Neural cell (in vitro differentiated cells): ENCODE data around the gene C19orf67. TPM values are rescaled to one million over a fixed set of nuclear protein-coding genes. Genes with fewer than 3 reads are reported as not detected.

Experiments
- H2AFZ ChIP-seq: fragments of 200-600, 300-800 bp; sonication (generic), shearing (Covaris generic); 2 replicates; pipeline ENCODE4 v1.6.0; 2014; ENCODE audit warnings: low read depth, mild to moderate bottlenecking, antibody characterized with exemption, low read length, moderate library complexity
- H3F3A ChIP-seq: fragments of 200-600 bp; shearing (Covaris generic); 2 replicates; pipeline ENCODE4 v1.6.1; 2016; ENCODE audit warnings: mild to moderate bottlenecking, moderate library complexity, mixed read lengths, antibody characterized with exemption, low read length; ENCODE audit not compliant: insufficient read depth, poor library complexity, severe bottlenecking
- H3K27ac ChIP-seq: fragments of 200-600, 300-800 bp; sonication (generic), shearing (Covaris generic); 2 replicates; pipeline ENCODE4 v1.5.1; 2014; ENCODE audit warnings: mild to moderate bottlenecking, low read length, moderate library complexity
- H3K27me3 ChIP-seq: fragments of 300-800, 200-600 bp; sonication (generic), shearing (Covaris generic); 2 replicates; pipeline ENCODE4 v1.6.0; 2014; ENCODE audit warnings: mild to moderate bottlenecking, low read depth, low read length, moderate library complexity; ENCODE audit not compliant: insufficient read depth
- H3K36me3 ChIP-seq: fragments of 300-800, 200-600 bp; sonication (generic), shearing (Covaris generic); 2 replicates; pipeline ENCODE4 v1.5.1; 2014; ENCODE audit warnings: mild to moderate bottlenecking, antibody characterized with exemption, low read length, moderate library complexity; ENCODE audit not compliant: insufficient read depth
- H3K4me2 ChIP-seq: fragments of 300-800, 200-600 bp; sonication (generic), shearing (Covaris generic); 2 replicates; pipeline ENCODE4 v1.6.0; 2014; ENCODE audit warnings: mild to moderate bottlenecking, low read length
- H3K4me3 ChIP-seq: fragments of 300-800, 200-600 bp; sonication (generic), shearing (Covaris generic); 2 replicates; pipeline ENCODE4 v1.5.1; 2014; ENCODE audit warnings: mild to moderate bottlenecking, low read length, moderate library complexity
- H3K79me2 ChIP-seq: fragments of 200-600 bp; shearing (Covaris generic); replicated peaks from 2 replicates; pipeline ENCODE4 v1.6.0; 2014; ENCODE audit warnings: mild to moderate bottlenecking, low read length, moderate library complexity; ENCODE audit not compliant: insufficient read depth
- H3K9ac ChIP-seq: fragments of 300-800, 200-600 bp; sonication (generic), shearing (Covaris generic); 2 replicates; pipeline ENCODE4 v1.6.1; 2016; ENCODE audit warnings: mild to moderate bottlenecking, low read length, mixed read lengths
- H3K9me2 ChIP-seq: fragments of 200-600 bp; shearing (Covaris generic); 2 replicates; pipeline ENCODE4 v1.6.1; 2016; ENCODE audit warnings: mild to moderate bottlenecking, low read length, mixed read lengths; ENCODE audit not compliant: insufficient read depth
- H3K9me3 ChIP-seq: fragments of 200-600, 300-800 bp; sonication (generic), shearing (Covaris generic); 2 replicates; pipeline ENCODE4 v1.6.1; 2016; ENCODE audit warnings: mild to moderate bottlenecking, mixed run types, low read length, moderate library complexity, mixed read lengths
- H4K20me1 ChIP-seq: fragments of 200-600 bp; shearing (Covaris generic); 2 replicates; pipeline ENCODE4 v1.6.1; 2016; ENCODE audit warnings: mild to moderate bottlenecking, mixed run types; ENCODE audit not compliant: insufficient read depth
- EP300 ChIP-seq: fragments of 450-650 bp; conservative IDR thresholded peaks from 2 replicates; pipeline ENCODE4 v1.6.1; 2014; ENCODE audit warnings: antibody characterized with exemption, mild to moderate bottlenecking, moderate library complexity; ENCODE audit not compliant: poor library complexity, severe bottlenecking
- EZH2 ChIP-seq: fragments of 200-600, 300-800 bp; shearing (Covaris generic), sonication (generic); IDR thresholded peaks from 2 replicates; pipeline ENCODE4 v1.6.1; 2014; ENCODE audit warnings: antibody characterized with exemption, low read length, borderline replicate concordance, mild to moderate bottlenecking; ENCODE audit not compliant: insufficient read depth, poor library complexity, severe bottlenecking
- MXI1 ChIP-seq: fragments of 450-650 bp; conservative IDR thresholded peaks from 2 replicates; pipeline ENCODE4 v1.6.1; 2014; ENCODE audit warnings: antibody characterized with exemption, mild to moderate bottlenecking; ENCODE audit not compliant: poor library complexity, severe bottlenecking
- POLR2AphosphoS5 ChIP-seq: IDR thresholded peaks from 2 replicates; pipeline ENCODE4 v1.6.1; 2012
- RAD21 ChIP-seq: fragments of 450-650 bp; conservative IDR thresholded peaks from 2 replicates; pipeline ENCODE4 v1.6.1; 2014; ENCODE audit warnings: antibody characterized with exemption, mild to moderate bottlenecking, moderate library complexity
- SMC3 ChIP-seq: fragments of 450-650 bp; conservative IDR thresholded peaks from 2 replicates; pipeline ENCODE4 v1.6.1; 2014; ENCODE audit warnings: antibody characterized with exemption, mild to moderate bottlenecking, moderate library complexity; ENCODE audit not compliant: poor library complexity
- TAF1 ChIP-seq: IDR thresholded peaks from 2 replicates; pipeline ENCODE4 v1.6.1; 2012; ENCODE audit warnings: low read depth
- polyA plus RNA-seq: library from polyadenylated mRNA; depleted of rRNA; stranded (reverse); fragments of >200 nt; gene quantifications from 2 replicates; pipeline ENCODE4 v1.2.3, GENCODE V29; 2014
- TF ChIP-seq, protein P1 (sequence below): fragments of 450-650 bp; IDR thresholded peaks from 2 replicates; pipeline ENCODE4 v1.5.1; 2014; ENCODE audit warnings: antibody characterized with exemption, mild to moderate bottlenecking, moderate library complexity; ENCODE audit not compliant: poor library complexity, severe bottlenecking
- TF ChIP-seq, protein P2 (sequence below): IDR thresholded peaks from 2 replicates; pipeline ENCODE4 v1.6.1; 2012; ENCODE audit warnings: borderline replicate concordance

Gene C19orf67
- polyA plus RNA-seq, 1 donor from 2014 or later = not detected

DNA sequence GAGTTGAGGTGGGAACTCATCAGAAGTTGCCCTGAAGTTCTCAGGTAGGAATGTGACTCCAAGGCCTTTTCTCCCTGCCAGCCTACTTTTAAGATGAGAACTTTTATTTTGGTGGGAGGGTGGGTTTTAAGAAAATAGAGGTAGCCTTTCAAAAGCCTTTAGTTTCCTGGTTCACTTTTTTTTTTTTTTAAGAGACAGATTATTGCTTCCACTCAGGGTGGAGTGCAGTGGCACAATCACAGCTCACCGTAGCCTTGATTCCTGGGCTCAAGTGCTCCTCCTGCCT lies 3.0 kb downstream of the C19orf67 start:
- Histone ChIP-seq H3K36me3 (no peaks in the 10 kb centered on the region), H3K4me2 (no peak overlapping the region), H3F3A (no peaks in the 10 kb centered on the region), H3K27me3 (no peaks in the 10 kb centered on the region), H2AFZ (no peak overlapping the region), H3K9me2 (no peaks in the 10 kb centered on the region), H3K9me3 (no peaks in the 10 kb centered on the region), H3K9ac (peak overlapping the region; percentile 75), H3K79me2 (no peaks in the 10 kb centered on the region), H3K4me3 (peak overlapping the region; percentile 82), H3K27ac (no peak overlapping the region), H4K20me1 (no peaks in the 10 kb centered on the region)
- TF ChIP-seq TAF1 (no peak), SMC3 (no peak), MXI1 (no peak), EZH2 (no peak), RAD21 (no peak), POLR2AphosphoS5 (no peak), EP300 (no peak)
- TF ChIP-seq, protein P1, sequence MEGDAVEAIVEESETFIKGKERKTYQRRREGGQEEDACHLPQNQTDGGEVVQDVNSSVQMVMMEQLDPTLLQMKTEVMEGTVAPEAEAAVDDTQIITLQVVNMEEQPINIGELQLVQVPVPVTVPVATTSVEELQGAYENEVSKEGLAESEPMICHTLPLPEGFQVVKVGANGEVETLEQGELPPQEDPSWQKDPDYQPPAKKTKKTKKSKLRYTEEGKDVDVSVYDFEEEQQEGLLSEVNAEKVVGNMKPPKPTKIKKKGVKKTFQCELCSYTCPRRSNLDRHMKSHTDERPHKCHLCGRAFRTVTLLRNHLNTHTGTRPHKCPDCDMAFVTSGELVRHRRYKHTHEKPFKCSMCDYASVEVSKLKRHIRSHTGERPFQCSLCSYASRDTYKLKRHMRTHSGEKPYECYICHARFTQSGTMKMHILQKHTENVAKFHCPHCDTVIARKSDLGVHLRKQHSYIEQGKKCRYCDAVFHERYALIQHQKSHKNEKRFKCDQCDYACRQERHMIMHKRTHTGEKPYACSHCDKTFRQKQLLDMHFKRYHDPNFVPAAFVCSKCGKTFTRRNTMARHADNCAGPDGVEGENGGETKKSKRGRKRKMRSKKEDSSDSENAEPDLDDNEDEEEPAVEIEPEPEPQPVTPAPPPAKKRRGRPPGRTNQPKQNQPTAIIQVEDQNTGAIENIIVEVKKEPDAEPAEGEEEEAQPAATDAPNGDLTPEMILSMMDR = no peak
- TF ChIP-seq, protein P2, sequence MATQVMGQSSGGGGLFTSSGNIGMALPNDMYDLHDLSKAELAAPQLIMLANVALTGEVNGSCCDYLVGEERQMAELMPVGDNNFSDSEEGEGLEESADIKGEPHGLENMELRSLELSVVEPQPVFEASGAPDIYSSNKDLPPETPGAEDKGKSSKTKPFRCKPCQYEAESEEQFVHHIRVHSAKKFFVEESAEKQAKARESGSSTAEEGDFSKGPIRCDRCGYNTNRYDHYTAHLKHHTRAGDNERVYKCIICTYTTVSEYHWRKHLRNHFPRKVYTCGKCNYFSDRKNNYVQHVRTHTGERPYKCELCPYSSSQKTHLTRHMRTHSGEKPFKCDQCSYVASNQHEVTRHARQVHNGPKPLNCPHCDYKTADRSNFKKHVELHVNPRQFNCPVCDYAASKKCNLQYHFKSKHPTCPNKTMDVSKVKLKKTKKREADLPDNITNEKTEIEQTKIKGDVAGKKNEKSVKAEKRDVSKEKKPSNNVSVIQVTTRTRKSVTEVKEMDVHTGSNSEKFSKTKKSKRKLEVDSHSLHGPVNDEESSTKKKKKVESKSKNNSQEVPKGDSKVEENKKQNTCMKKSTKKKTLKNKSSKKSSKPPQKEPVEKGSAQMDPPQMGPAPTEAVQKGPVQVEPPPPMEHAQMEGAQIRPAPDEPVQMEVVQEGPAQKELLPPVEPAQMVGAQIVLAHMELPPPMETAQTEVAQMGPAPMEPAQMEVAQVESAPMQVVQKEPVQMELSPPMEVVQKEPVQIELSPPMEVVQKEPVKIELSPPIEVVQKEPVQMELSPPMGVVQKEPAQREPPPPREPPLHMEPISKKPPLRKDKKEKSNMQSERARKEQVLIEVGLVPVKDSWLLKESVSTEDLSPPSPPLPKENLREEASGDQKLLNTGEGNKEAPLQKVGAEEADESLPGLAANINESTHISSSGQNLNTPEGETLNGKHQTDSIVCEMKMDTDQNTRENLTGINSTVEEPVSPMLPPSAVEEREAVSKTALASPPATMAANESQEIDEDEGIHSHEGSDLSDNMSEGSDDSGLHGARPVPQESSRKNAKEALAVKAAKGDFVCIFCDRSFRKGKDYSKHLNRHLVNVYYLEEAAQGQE = no peak

DNA sequence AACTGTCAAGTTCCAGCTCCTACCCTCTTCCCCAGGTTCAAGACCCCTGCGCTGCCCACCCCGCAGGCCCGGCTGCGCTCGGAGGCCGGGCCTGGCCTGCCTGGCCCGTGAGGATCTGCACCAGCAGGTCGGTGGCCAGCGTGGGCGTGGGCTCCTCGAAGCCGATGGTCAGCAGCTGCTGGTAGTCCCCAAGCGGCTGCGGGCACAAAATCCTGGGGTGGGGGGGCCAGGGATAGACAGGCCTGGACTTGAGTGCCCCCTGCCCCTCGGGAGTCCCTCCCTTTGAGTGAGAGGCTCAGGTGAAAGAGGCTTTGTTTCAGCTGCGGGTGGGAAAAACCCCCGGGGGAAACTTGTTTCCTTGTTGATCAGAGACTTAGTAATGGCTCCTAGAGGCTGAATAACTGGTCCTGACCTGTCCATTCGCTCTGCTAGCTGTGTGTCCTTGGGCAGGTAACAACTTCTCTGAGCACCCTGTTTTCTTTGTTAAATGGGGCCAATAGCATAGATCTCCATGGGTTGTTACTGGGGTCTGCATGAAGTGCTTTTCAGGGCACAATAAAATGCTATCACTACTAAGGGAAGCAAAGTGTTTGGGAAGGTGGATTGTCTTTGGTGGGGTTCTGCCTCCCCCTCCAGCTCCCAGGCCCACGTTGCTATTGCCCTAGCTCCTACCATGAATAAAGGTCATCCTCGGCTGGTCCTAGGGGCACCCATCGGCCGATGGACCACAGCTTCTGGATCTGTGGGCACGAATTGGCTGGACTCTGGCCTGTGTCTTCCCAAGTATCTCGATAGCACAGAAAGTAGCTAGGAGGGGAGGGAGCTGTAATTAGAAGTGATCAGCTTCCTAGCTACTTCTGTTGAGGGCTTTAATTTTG lies 3.5 kb downstream of the C19orf67 start:
- no peak for TF ChIP-seq EZH2
- TF ChIP-seq EP300 = no peak
- no peak for TF ChIP-seq SMC3
- TF ChIP-seq, protein P2 = no peak
- no peak for TF ChIP-seq POLR2AphosphoS5
- TF ChIP-seq, protein P1 = no peak
- TF ChIP-seq MXI1 = no peak
- no peak for TF ChIP-seq RAD21
- no peak for TF ChIP-seq TAF1
- H3K4me2 ChIP-seq = peak overlapping the region; percentile 54
- no peaks in the 10 kb centered on the region for H3F3A ChIP-seq
- no peaks in the 10 kb centered on the region for H3K36me3 ChIP-seq
- no peaks in the 10 kb centered on the region for H3K79me2 ChIP-seq
- H3K9ac ChIP-seq = peak overlapping the region; percentile 75
- H3K27me3 ChIP-seq = no peaks in the 10 kb centered on the region
- no peaks in the 10 kb centered on the region for H3K9me3 ChIP-seq
- H4K20me1 ChIP-seq = no peaks in the 10 kb centered on the region
- peak overlapping the region; percentile 61 for H3K27ac ChIP-seq
- H3K9me2 ChIP-seq = no peaks in the 10 kb centered on the region
- H2AFZ ChIP-seq = peak overlapping the region; percentile 94
- peak overlapping the region; percentile 82 for H3K4me3 ChIP-seq
